ENCODE measurements around the gene THUMPD2. TPM values are rescaled to one million over a fixed set of nuclear protein-coding genes. Genes with fewer than 3 reads are reported as not detected.

The THUMPD2 gene
- total RNA-seq, 4 donors from 2014 or later, result 9.7 to 27.4 (median 14.5) TPM

GRCh38 chr2:39697454-39697853 lies 81.6 kb downstream of the THUMPD2 start:
- H3K27ac ChIP-seq, result no peak overlapping the region
- whole genome bisulfite sequencing, result 38% methylated on average over 2 of the region's 2 CpGs
- no peaks in the 10 kb centered on the region for H3K4me1 ChIP-seq
- no peaks in the 10 kb centered on the region for H3K27me3 ChIP-seq
- TF ChIP-seq POLR2AphosphoS5 (IDR thresholded peaks at IDR 0.05), result no peak
- H3K4me3 ChIP-seq, result no peak overlapping the region
- no peak for DNase-seq (ENCODE audit: low spot score in 2 of 2)
- H3K9me3 ChIP-seq, result peaks cover 3% of the 10 kb centered on the region
- no peaks in the 10 kb centered on the region for H3K36me3 ChIP-seq

- Histone ChIP-seq H3K9me3 (peaks cover 3% of the 10 kb centered on the region), H3K27me3 (no peaks in the 10 kb centered on the region), H3K36me3 (no peaks in the 10 kb centered on the region), H3K27ac (no peak overlapping the region), H3K4me1 (no peaks in the 10 kb centered on the region), H3K4me3 (no peak overlapping the region)
- WGBS, result 34% methylated on average over 1 of the region's 1 CpG
- DNase-seq (ENCODE audit: low spot score in 2 of 2), result no peak
- TF ChIP-seq EP300 (IDR thresholded peaks at IDR 0.05) (no peak), POLR2AphosphoS5 (IDR thresholded peaks at IDR 0.05) (no peak), POLR2A (IDR thresholded peaks at IDR 0.05) (no peak), CTCF (IDR thresholded peaks at IDR 0.05) (peak in 1 of 2 donors; percentile 26)
Observed at GRCh38 chr2:39696838-39697237, 82.2 kb downstream of the THUMPD2 start.

- no peak for DNase-seq (ENCODE audit: low spot score in 2 of 2)
- Histone ChIP-seq H3K27ac (no peak overlapping the region), H3K36me3 (no peaks in the 10 kb centered on the region), H3K4me1 (no peaks in the 10 kb centered on the region), H3K27me3 (no peaks in the 10 kb centered on the region), H3K4me3 (no peak overlapping the region), H3K9me3 (peaks cover 8% of the 10 kb centered on the region)
- WGBS, result 90% methylated on average over 4 of the region's 4 CpGs
- TF ChIP-seq POLR2A (IDR thresholded peaks at IDR 0.05) (no peak), POLR2AphosphoS5 (IDR thresholded peaks at IDR 0.05) (no peak), EP300 (IDR thresholded peaks at IDR 0.05) (no peak), CTCF (IDR thresholded peaks at IDR 0.05) (no peak)
Observed at GRCh38 chr2:39696101-39696553, 82.9 kb downstream of the THUMPD2 start.

- 78% methylated on average over 1 of the region's 1 CpG for WGBS
- no peak for TF ChIP-seq CTCF (IDR thresholded peaks at IDR 0.05)
- Histone ChIP-seq H3K36me3 (no peaks in the 10 kb centered on the region), H3K27ac (no peak overlapping the region), H3K4me1 (no peaks in the 10 kb centered on the region), H3K9me3 (peaks cover 7% of the 10 kb centered on the region), H3K4me3 (no peak overlapping the region), H3K27me3 (no peaks in the 10 kb centered on the region)
- DNase-seq (ENCODE audit: low spot score in 2 of 2), result no peak
Observed at GRCh38 chr2:39693245-39693644, 85.8 kb downstream of the THUMPD2 start.

- no peaks in the 10 kb centered on the region for H3K36me3 ChIP-seq
- peaks cover 7% of the 10 kb centered on the region for H3K9me3 ChIP-seq
Observed at GRCh38 chr2:39689876-39690275, 89.2 kb downstream of the THUMPD2 start.

More at GRCh38 chr2:39689876-39690275, 89.2 kb downstream of the THUMPD2 start:
- H3K27me3 ChIP-seq, result peaks cover 11% of the 10 kb centered on the region
- no peak overlapping the region for H3K4me3 ChIP-seq
- no peak overlapping the region for H3K27ac ChIP-seq
- no peak for TF ChIP-seq POLR2AphosphoS5 (IDR thresholded peaks at IDR 0.05)
- TF ChIP-seq POLR2A (IDR thresholded peaks at IDR 0.05), result no peak
- TF ChIP-seq EP300 (IDR thresholded peaks at IDR 0.05), result no peak
- TF ChIP-seq CTCF (IDR thresholded peaks at IDR 0.05), result no peak
- H3K4me1 ChIP-seq, result no peaks in the 10 kb centered on the region
- 90% methylated on average over 6 of the region's 6 CpGs for WGBS
- no peak for DNase-seq (ENCODE audit: low spot score in 2 of 2)

Measured in suprapubic skin (tissue), 4 donors.